Tibial nerve (tissue), 4 donors: ENCODE data around the gene MATCAP1. TPM values are rescaled to one million over a fixed set of nuclear protein-coding genes. Genes with fewer than 3 reads are reported as not detected.

Experiments used
- DNase-seq, 2 donors: peaks; one replicate each; pipeline ENCODE4 v3.0.0-alpha.2; 2019; ENCODE audit warnings: low spot score in 2 of 2
- H3K27ac ChIP-seq, 4 donors: fragments of 200-600 bp; sonication (generic) in 3 of 4; one replicate each; pipeline ENCODE4 v1.5.1; 2017 to 2019; ENCODE audit warnings: mild to moderate bottlenecking in 1 of 4
- H3K27me3 ChIP-seq, 2 donors: fragments of 200-600 bp; sonication (generic) in 1 of 2; one replicate each; pipeline versions ENCODE4 v1.5.1 to v1.6.0; 2017 to 2019
- H3K36me3 ChIP-seq, 3 donors: fragments of 200-600 bp; sonication (generic); one replicate each; pipeline ENCODE4 v1.5.1; 2018 to 2019
- H3K4me1 ChIP-seq, 4 donors: fragments of 200-600 bp; sonication (generic) in 3 of 4; one replicate each; pipeline ENCODE4 v1.5.1; 2017 to 2019
- H3K4me3 ChIP-seq, 4 donors: fragments of 200-600 bp; sonication (generic) in 3 of 4; one replicate each; pipeline ENCODE4 v1.5.1; 2017 to 2019; ENCODE audit warnings: mild to moderate bottlenecking in 1 of 4, moderate library complexity in 1 of 4
- H3K9me3 ChIP-seq, 4 donors: fragments of 200-600 bp; sonication (generic) in 3 of 4; one replicate each; pipeline ENCODE4 v1.5.1; 2017 to 2019
- CTCF ChIP-seq, 5 experiments: fragments of 200-600 bp in 3 of 5; fragments of 450-650 bp in 2 of 5; sonication (generic) in 3 of 5; IDR thresholded peaks; one replicate each; pipeline ENCODE4 v1.5.1; 2016 to 2019; ENCODE audit warnings: antibody characterized with exemption in 5 of 5, mild to moderate bottlenecking in 3 of 5, moderate library complexity in 2 of 5
- EP300 ChIP-seq, 2 donors: sonication (generic); formaldehyde crosslinking; IDR thresholded peaks; one replicate each; pipeline ENCODE4 v1.6.1; 2017; ENCODE audit warnings: antibody characterized with exemption in 2 of 2, mild to moderate bottlenecking in 1 of 2
- POLR2A ChIP-seq, 2 donors: fragments of 450-650 bp; IDR thresholded peaks; one replicate each; pipeline ENCODE4 v1.6.1; 2017; ENCODE audit warnings: antibody characterized with exemption in 2 of 2, mild to moderate bottlenecking in 2 of 2, moderate library complexity in 2 of 2
- WGBS, 2 donors: methylation state at CpG; one replicate each; pipeline ENCODE4 v1.1.5; 2018; 5-methylcytosine and 5-hydroxymethylcytosine counted together
- total RNA-seq, 4 donors: library from RNA; depleted of rRNA; stranded (reverse); fragments of >200 nt; gene quantifications; one replicate each; pipeline ENCODE4 v1.1.0, GENCODE V29; 2016

Gene MATCAP1
- total RNA-seq, 4 donors from 2014 or later: 13.6 to 42.9 (median 18.9) TPM

- H3K36me3 ChIP-seq: no peaks in the 10 kb centered on the region
- peak overlapping the region; percentile 49 to 76 (median 68) for H3K4me3 ChIP-seq
- TF ChIP-seq EP300 (IDR thresholded peaks at IDR 0.05): no peak
- TF ChIP-seq POLR2A (IDR thresholded peaks at IDR 0.05): no peak
- no peak for TF ChIP-seq CTCF (IDR thresholded peaks at IDR 0.05)
- no peaks in the 10 kb centered on the region for H3K9me3 ChIP-seq
- WGBS, 2 donors: 17 to 20% methylated on average over 1 to 36 of the region's 59 CpGs
- H3K27ac ChIP-seq: peak overlapping the region; percentile 92 to 99 (median 94)
- H3K27me3 ChIP-seq: no peaks in the 10 kb centered on the region
- H3K4me1 ChIP-seq: peaks cover 0 to 43% (median 18%) of the 10 kb centered on the region in 4 donors
- no peak for DNase-seq
Observed at GRCh38 chr16:67184453-67184994, 761 bp upstream of the MATCAP1 start.

GRCh38 chr16:67183284-67183626 lies 508 bp downstream of the MATCAP1 start:
- no peaks in the 10 kb centered on the region for H3K36me3 ChIP-seq
- TF ChIP-seq POLR2A (IDR thresholded peaks at IDR 0.05) (no peak), EP300 (IDR thresholded peaks at IDR 0.05) (no peak), CTCF (IDR thresholded peaks at IDR 0.05) (no peak)
- no peaks in the 10 kb centered on the region for H3K9me3 ChIP-seq
- H3K27ac ChIP-seq: peak overlapping the region; percentile 92 to 99 (median 94)
- WGBS, 2 donors: 6 to 7% methylated on average over 11 of the region's 11 CpGs
- H3K4me3 ChIP-seq: peak overlapping the region in 3 of 4 donors; percentile 62 to 76 (median 74)
- peaks cover 0 to 6% of the 10 kb centered on the region in 2 donors for H3K27me3 ChIP-seq
- H3K4me1 ChIP-seq: peaks cover 0 to 48% (median 22%) of the 10 kb centered on the region in 4 donors
- no peak for DNase-seq

- no peak for DNase-seq
- Histone ChIP-seq H3K36me3 (no peaks in the 10 kb centered on the region), H3K27ac (peak overlapping the region in 2 of 4 donors; percentile 92 to 99), H3K4me3 (no peak overlapping the region), H3K27me3 (peaks cover 0 to 13% of the 10 kb centered on the region in 2 donors), H3K4me1 (peaks cover 0 to 57% (median 25%) of the 10 kb centered on the region in 4 donors), H3K9me3 (no peaks in the 10 kb centered on the region)
- no peak for TF ChIP-seq EP300 (IDR thresholded peaks at IDR 0.05)
- no peak for TF ChIP-seq CTCF (IDR thresholded peaks at IDR 0.05)
- TF ChIP-seq POLR2A (IDR thresholded peaks at IDR 0.05): no peak
- WGBS, 2 donors: 79 to 83% methylated on average over 2 of the region's 2 CpGs
Observed at GRCh38 chr16:67182288-67182687, 1.5 kb downstream of the MATCAP1 start.

GRCh38 chr16:67181346-67181745 lies 2.4 kb downstream of the MATCAP1 start:
- WGBS, 2 donors: 39 to 51% methylated on average over 2 of the region's 2 CpGs
- Histone ChIP-seq H3K36me3 (no peaks in the 10 kb centered on the region), H3K4me3 (no peak overlapping the region), H3K4me1 (peaks cover 0 to 57% (median 25%) of the 10 kb centered on the region in 4 donors), H3K27me3 (peaks cover 0 to 13% of the 10 kb centered on the region in 2 donors), H3K27ac (peak overlapping the region in 3 of 4 donors; percentile 21 to 58 (median 40)), H3K9me3 (no peaks in the 10 kb centered on the region)
- TF ChIP-seq CTCF (IDR thresholded peaks at IDR 0.05) (no peak), EP300 (IDR thresholded peaks at IDR 0.05) (no peak), POLR2A (IDR thresholded peaks at IDR 0.05) (no peak)
- DNase-seq: peak in 1 of 2 donors; percentile 33

- H3K4me1 ChIP-seq: peaks cover 0 to 49% (median 18%) of the 10 kb centered on the region in 4 donors
- DNase-seq: no peak
- 92 to 95% methylated on average over 15 to 16 of the region's 16 CpGs for WGBS, 2 donors
Observed at GRCh38 chr16:67180166-67180565, 3.6 kb downstream of the MATCAP1 start.

More at GRCh38 chr16:67180166-67180565, 3.6 kb downstream of the MATCAP1 start:
- H3K9me3 ChIP-seq: no peaks in the 10 kb centered on the region
- H3K27ac ChIP-seq: no peak overlapping the region
- no peaks in the 10 kb centered on the region for H3K36me3 ChIP-seq
- H3K4me3 ChIP-seq: no peak overlapping the region
- H3K27me3 ChIP-seq: peaks cover 0 to 13% of the 10 kb centered on the region in 2 donors
- TF ChIP-seq POLR2A (IDR thresholded peaks at IDR 0.05): no peak
- no peak for TF ChIP-seq EP300 (IDR thresholded peaks at IDR 0.05)
